Stimulated activated CD4-positive, alpha-beta T cell treated with anti-CD3 and anti-CD28 coated beads, Interleukin-15, amount 100 ng/mL, for 48 hours (primary cell): ENCODE results near the gene SENP6.
"Not testable (repeated sequence)": the region's sequence is repeated elsewhere in the genome, so short reads cannot be mapped to it uniquely, and the experiment has no call there.

Source experiments
- DNase-seq, 2 donors: peaks; one replicate each; pipeline ENCODE4 v3.0.0-alpha.2; 2020; ENCODE audit warnings: low read depth in 2 of 2

Gene SENP6

DNA sequence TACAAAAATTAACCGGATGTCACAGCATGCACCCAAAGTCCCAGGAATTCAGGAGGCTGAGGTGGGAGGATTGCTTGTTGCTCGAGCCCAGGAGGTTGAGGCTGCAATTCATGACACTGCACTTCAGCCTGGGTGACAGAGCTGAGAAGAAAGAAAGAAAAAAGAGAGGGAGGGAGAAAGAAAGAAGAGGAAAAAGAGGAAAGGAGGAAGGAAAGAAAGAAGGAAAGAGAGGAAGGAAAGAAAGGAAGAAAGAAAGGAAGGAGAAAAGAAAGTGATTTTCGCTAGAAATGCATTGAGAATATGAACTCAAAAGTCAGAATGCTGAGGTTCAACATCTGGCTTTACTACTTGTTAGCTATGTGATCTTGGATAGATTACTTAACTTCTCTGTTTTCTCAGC lies 6.6 kb downstream of the SENP6 start:
- no peak for DNase-seq

DNA sequence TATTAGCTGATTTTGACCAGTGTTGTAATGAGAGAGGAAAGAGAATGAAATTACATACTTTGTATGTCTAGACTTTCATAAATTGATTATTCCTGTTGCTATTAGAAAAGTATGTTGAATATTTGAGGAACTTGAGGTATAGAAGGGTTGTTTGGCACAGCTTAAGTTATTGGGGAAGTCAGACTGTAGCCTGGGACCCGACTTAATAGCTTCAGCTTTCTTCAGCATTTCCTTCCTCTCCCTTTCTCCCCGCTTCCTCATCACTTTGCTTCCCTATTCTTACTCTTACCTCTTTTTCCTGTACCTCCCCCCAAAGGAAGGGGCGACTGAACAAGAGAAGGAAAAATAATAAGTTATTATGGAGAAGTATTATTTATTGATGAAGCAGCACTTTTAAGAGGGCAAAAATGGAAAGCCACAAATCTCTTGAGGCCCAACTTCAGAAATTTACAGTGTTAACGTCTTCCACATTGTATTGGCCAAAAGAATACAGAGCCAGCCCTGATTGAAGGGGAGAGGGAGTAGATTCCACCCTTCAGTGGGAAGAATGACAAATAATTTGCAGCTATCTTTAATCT lies 7.4 kb downstream of the SENP6 start:
- no peak for DNase-seq

DNA sequence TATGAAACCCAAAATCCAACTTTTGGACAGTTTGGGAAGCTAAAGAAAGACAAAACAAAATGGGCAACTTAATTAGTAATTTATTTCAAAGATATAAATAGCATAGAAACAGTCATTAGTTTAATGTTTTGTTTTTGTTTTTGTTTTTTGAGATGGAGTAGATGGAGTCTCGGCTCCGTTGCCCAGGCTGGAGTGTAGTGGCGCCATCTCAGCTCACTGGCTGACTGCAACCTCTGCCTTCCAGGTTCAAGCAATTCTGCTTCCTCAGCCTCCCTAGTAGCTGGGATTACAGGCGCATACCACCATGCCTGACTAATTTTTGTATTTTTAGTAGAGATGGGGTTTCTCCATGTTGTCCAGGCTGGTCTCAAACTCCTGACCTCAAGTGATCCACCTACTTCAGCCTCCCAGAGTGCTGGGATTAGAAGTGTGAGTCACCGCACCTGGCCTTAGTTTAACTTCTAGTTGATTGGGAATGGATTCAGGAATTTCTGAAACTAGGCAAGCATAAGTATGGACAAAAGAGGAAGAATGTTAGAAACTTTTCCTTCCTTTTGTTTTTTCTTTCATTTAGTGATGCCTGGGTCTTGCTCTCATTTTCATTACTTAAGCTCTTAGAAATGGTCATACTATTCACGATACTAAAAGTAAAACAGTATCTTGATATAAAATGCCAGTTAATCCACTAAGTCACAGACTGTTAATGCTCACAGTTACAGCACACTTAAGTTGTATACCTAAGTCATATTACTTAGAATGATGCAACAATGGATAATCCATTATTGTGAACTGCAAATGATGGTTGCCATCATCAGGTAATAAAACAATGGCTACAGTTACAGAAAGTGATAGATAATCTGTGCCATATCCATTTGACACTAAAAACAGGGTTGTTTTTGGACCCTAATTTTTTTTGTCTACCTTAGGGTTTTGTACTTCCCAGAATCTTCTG lies 8.2 kb downstream of the SENP6 start:
- DNase-seq: no peak

DNA sequence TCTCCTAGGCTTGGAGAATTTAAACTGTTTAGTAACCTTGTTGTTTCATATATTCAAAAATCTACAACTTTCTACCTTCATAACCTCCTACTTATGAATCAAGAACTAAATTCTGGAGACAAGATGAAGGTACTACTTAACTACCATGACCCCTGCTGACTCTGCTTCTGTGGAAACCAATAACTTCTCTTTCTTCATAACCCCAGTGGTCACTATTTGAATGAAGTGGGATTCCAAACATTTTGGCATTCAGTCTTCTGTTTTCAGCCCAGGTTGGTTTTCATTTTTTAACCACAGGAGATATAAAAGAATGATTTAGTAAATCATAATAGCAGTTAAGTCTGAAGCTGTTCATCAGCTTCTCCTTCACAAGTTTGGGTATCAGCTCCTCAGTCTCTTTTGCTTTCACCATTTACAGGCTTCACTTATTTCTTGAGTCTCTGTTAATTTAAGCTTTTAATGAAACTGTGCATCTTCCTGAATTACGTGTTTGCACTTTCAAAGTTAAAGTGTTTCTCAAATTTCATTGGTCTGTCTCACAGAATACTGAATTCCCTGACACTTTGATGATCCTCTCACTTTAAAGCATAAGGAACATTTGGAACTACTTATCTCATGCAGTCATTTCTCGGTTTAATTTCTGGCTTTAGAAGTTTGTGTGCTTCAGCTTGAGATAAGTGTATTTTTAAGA lies 9.5 kb downstream of the SENP6 start:
- no peak for DNase-seq

DNA sequence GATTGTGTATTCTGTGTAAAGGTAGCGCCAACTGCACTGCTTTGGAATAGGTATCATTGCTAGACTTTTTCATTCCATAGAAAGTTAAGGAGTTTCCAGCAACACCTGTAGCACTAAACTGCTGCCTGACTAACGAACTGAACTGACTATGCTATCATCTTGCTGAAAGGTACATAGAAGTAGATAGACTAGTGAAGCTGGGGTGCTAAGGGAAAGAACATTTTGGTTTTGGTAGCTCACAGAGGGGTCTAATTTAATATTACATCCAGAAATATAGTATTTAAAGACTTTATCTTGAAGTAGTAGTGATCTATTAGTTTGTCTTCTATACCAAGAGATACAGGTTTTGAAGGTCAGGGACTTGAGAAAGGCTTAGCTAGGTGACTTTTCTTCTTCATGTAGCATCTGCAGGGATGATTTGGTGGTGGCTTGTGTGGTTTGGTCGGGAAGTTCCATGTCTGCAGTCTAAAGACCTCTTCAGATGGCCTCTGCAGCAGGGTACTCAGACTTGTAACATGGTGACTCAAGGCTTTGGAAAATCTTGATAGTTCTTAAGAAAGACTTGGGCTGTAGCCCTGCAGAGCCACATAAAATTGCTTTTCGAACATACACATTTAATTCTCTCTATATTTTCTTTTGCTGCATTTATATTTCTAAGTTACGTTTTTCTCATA lies 10.2 kb downstream of the SENP6 start:
- DNase-seq: peak; percentile 22 to 29

DNA sequence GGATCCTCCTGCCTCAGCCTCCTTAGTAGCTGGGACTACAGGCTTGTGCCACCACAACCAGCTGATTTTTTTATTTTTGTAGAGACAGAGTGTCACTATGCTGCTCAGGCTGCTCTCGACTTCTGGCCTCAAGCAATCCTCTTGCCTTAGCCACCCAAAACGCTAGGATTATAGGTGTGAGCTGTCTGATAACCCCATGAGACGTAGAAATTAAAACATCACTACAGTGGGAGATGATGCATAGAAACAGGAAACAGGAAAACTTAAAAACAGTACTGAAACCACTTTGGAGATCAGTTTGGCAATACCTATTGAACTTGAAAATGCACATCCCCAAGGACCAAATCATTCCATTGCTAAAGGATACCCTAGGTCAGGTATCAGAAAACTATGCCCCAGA lies 10.8 kb downstream of the SENP6 start:
- DNase-seq: no peak

DNA sequence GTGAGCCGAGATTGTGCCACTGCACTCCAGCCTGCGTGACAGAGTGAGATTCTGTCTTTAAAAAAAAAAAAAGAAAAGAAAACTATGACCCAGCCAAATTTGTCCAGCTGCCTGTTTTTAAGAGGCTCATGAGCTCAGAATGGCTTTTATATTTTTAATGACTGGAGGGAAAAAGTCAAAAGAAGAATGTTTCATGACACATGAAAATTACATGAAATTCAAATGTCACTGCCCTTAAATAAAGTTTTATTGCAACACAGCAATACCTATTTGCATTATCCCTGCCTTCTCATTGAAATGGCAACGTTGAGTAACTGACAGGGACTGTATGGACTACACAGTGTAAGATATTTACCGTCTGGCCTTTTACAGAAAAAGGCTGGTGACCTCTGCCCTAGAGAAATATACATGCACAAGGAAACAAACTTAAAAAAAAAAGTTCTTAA lies 11.4 kb downstream of the SENP6 start:
- DNase-seq: no peak

DNA sequence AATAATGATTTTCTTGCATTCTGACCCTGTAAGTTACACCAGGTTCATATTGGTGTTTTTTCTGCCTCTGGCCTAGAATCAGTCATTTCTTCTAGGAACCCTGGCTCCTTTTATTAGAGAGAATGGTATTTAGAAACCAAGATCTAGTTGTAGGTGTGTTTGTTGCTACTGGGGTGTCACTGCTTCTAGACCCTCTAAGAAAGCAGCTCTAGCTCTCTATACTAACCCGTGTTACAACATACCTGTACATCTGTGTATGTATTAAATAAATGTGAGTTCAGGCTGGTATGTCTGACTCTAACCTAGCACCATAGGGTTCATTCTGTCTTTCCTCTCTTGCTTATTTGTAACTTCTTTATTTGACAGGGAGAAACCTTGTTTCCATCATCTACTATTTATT lies 16.8 kb downstream of the SENP6 start:
- DNase-seq: no peak

DNA sequence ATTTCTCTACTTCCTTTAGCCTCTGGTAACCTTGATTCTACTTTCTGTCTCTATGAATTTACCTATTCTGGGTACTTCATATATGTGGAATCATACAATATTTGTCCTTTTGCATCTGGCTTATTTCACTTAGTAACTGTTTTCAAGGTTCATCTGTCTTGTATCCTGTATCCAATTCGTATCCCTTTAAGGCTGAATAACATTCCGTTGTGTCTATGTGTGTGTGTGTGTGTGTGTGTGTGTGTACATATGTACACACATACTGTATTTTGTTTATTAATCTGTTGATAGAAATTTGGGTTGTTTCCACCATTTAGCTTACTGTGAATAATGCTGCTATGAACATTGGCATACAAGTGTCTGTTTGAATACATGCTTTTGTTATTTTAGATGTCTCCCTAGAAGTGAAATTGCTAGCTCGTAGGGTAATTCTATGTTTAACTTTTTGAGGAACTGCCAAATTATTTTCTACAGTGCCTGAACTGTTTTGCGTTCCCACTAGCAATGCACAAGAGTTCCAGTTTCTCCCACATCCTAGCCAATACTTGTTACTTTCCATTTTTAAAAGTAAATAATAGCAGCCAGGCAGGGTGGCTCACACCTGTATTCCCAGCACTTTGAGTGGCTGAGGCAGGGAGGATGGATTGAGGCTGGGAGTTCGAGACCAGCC lies 17.7 kb downstream of the SENP6 start:
- no peak for DNase-seq

DNA sequence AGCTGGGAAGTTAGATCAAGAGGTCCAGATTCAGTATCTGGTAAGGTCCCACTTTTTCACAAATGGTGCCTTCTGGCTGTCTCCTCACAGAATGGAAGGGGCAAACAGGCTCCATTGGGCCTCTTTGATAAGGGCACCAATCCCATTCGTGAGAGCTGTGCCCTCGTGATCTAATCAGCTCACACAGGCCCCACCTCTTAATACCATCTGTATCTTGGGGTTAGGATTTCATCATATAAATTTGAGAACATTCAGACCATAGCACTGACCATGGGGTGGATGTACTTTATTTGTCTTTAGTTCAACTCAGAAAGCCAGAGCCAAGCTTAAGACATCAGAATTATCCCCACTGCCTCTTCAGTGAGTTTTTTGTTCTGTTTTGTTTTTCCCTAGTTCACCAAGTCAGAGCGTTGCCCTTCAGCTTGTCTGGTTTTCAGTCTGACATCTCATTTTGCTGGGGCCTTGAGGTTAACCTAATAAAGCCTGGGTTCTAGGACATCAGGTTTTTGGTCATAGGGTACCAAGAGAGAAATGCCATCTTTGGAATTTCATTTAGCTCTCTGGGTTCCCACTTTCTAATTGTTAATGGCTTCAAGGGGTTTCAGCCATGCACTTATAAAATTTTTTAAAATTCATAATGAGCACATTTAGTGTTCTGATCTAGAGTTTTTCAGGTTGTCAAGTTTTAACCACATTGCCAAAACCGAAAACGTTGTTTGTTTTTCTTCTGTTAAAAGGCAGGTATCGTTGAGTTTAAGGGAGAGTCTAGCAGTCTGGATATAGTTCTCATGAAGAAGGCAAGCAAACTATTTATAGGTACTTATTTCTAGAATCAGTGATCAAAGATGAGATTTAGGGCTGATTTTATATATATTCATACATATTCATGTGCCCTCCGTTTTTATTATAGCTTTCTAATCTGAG lies 19.0 kb downstream of the SENP6 start:
- no peak for DNase-seq

DNA sequence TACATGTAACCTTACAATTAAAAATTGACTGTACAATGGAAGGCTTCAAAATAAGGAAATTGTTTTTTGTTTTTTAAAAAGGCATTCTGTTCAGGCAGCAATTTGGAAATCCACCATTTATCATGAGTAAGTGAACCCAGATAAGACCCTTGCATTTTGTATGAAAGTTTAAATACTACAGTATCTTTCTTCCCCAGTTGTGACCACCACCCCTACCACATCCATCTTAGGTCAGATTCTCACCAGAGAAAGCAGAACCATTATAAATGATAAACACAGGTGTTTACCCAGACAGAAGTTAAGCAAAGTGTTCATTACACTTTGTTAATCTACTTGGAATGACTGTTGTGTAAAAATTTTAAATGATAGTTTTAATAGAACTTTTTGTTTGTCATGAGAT lies 20.2 kb downstream of the SENP6 start:
- DNase-seq: no peak

DNA sequence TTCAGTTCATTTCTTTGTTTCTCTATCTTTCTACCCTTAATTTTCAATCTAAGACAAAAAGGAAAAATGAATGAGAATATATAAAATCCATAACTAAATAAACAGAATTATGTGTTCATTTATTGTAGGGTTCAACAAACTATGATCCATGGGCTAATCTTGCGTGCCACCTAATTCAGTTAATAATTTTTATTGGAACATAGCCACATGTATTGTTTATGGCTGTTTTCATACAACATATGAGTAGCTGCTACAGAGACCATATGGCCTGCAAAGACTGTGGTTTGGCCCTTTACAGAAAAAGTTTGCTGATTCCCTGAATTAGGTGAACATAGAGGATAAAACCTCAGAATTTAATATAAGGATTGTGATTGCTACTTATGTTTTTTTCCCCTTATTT lies 21.8 kb downstream of the SENP6 start:
- DNase-seq: no peak

DNA sequence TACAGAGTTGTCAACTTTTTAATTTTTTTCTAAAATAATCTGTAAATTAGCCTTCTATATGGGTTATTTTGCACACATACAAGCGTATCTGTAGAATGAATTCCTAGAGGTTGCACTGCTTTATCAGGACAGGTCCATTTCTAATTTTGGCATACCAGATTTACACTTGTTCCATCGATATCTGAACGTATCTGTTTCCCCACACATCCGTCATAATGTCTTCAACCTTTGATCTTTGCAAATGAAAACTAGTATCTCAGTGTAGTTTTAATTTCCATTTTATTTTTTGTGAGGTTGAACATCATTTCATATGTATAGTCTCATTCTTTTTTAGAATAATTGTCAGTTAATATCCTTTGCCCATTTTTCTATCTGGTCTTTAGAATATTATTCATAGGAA lies 22.7 kb downstream of the SENP6 start:
- no peak for DNase-seq

DNA sequence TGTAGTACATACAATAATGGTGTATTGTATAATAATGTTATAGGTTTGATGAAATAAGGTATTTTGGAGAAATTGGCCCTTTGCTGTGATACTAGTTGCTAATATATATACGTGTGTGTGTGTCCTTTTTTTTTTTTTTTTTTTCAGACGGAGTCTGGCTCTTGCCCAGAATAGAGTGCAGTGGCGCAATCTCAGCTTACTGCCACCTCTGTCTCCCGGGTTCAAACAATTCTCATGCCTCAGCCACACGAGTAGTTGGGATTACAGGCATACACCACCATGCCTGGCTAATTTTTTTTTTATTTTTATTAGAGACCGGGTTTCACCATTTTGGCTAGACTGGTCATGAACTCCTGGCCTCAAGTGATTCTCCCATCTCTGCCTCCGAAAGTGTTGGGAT lies 23.3 kb downstream of the SENP6 start:
- no peak for DNase-seq

DNA sequence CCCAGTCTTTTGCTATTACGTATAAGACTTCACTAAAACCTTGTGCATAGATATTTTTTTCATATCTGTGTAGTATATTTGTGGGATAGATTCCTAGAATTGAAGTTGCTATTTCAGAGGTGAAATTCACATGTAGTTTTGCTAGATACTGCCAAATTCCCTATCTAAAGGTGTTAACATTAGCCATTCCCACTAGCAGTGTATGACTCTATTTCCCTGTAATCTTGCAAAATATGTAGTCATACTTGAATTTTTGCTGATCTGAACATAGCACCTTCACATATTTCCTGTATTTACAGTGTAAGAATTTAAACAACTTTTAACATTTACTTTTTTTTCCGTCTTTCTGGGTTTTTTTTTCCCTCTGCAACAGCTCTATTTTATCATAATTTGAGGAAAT lies 24.9 kb downstream of the SENP6 start:
- DNase-seq: no peak

DNA sequence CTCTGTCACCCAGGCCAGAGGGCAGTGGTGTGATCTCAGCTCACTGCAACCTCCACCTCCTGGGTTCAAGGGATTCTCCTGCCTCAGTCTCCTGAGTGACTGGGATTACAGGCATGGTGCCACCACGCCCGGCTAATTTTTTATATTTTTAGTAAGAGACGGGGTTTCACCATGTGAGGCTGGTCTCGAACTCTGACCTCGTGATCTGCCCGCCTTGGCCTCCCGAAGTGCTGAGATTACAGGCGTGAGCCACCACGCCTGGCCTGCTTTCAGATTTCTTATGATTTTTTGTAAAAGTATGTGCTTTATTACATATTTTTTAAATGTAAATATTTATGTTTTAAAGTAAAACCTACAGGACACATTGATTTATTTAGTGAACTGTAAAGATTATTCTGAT lies 26.0 kb downstream of the SENP6 start:
- not testable (repeated sequence) for DNase-seq

DNA sequence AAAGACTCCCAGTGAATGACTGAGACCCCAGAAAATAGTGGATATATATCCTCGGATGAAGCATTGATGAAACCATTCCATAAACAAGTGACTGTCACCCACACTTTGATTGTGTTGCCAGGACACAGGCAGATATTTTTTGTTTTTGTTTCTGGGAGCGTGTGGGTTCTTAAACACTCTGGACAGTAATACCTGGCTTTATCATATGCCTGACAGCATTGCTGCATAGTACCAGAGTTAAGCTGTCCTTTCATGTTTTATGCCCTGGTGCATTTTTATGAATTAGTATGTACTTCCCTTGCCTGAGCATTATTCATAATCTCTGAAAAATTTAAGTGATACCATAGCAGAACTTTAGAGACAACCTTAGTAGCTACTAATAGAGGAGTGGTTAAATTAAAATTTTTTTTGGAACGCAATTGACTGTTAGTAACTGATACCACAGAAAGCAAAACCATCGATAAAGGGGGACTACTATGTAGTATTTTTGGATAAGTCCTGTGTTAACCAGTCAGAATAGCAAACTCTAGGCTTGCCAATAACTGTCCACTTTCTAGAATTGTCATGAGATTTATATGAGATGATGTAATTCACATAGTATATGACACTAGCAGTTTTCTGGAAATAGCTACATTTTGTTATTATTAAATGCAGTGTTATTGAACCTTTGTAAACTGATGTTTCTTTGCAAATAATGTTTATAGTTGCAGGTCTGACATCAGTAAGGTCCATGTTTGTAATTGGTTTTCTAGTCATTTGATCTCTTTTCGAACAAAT lies 30.4 kb downstream of the SENP6 start:
- no peak for DNase-seq

DNA sequence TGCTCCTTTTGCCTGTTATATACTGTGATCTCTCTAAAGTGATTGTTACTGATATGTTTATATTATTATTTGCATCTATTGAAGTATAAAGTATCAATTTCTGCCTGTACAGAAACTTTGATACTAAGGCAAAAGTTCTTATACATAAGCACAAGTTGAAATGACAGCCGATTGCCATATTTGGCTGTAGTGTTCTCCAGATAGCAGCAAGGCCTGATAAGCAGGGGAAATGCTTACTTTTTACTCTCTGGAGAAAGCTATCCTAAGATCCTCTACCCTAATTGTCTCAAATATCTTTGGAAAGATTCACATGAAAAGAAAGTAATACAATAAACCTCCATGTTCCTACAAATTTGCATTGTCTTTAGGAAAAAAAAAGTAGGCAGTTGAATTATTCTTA lies 31.4 kb downstream of the SENP6 start:
- DNase-seq: no peak

DNA sequence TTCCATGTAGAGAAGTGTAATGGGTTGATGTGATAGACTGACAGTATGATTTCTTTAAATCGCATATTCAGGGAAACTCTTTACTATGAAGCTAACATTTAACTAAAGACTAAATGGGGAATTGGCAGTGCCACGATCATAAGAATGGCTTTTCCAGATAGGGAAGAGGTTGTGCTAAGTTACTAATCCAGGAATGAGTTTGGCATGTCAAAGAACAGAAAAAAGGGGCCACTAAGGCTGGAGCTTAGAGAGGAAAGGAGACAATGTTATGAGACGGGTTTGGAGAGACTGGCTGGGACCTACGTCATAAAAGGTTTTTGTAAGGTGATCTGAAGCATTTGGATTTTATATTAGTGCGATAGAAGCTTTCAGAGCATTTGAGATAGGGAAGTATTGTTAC lies 40.6 kb downstream of the SENP6 start:
- no peak for DNase-seq

DNA sequence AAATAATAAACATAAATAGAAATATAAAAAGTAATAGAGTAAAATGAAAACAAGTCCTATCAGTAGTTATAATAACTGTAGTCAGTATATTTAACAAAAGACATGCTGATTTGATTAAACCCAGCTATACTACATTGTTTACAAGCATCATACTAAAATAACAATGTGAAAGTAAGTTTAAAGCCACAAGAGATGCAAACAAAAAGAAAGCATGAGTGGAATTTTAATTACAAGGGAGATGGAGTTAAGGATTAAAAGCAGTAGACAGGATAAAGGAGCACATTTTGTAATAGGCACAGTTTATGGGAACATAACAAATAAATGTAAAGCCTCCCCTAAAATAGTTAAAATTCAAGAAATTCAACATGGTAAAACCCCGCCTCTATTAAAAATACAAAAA lies 41.5 kb downstream of the SENP6 start:
- no peak for DNase-seq
